8988T (cell line): ENCODE measurements around the gene ADAR.

Experiments used
- DNase-seq: peaks from one replicate; pipeline ENCODE4 v3.0.0; 2011

The ADAR gene

GRCh38 chr1:154553056-154554030 is 54.6 kb downstream of the ADAR start:
- no peak for DNase-seq

- DNase-seq: no peak
These were observed 56.0 kb downstream of the ADAR start for GRCh38 chr1:154552036-154552435.

GRCh38 chr1:154551474-154551873 is 56.5 kb downstream of the ADAR start:
- no peak for DNase-seq

- no peak for DNase-seq
These were observed 57.3 kb downstream of the ADAR start for GRCh38 chr1:154550657-154551056.

- no peak for DNase-seq
These were observed 57.9 kb downstream of the ADAR start for GRCh38 chr1:154550070-154550469.

- no peak for DNase-seq
These were observed 58.7 kb downstream of the ADAR start for GRCh38 chr1:154549202-154549770.

GRCh38 chr1:154548028-154548427 is 60.0 kb downstream of the ADAR start:
- no peak for DNase-seq

GRCh38 chr1:154547105-154547732 is 60.8 kb downstream of the ADAR start:
- no peak for DNase-seq

GRCh38 chr1:154546264-154547063 is 61.5 kb downstream of the ADAR start:
- peak; percentile 81 for DNase-seq

- DNase-seq: no peak
These were observed 66.8 kb downstream of the ADAR start for GRCh38 chr1:154541231-154541630.

GRCh38 chr1:154539486-154540483 is 68.2 kb downstream of the ADAR start:
- DNase-seq: no peak

GRCh38 chr1:154536570-154536969 is 71.4 kb downstream of the ADAR start:
- DNase-seq: no peak

GRCh38 chr1:154533952-154534844 is 73.8 kb downstream of the ADAR start:
- DNase-seq: peak; percentile 53
